Left hindlimb (tissue), 1 donor: ENCODE data around the gene COPZ2.
"Not testable (repeated sequence)": the region's sequence is repeated elsewhere in the genome, so short reads cannot be mapped to it uniquely, and the experiment has no call there.

Experiments used
- DNase-seq: peaks from one replicate; pipeline ENCODE4 v3.0.0-alpha.2; 2018

COPZ2 gene

GRCh38 chr17:48027322-48027981, 10.1 kb downstream of the COPZ2 start:
- no peak for DNase-seq

- peak; percentile 95 for DNase-seq
These were observed 10.9 kb downstream of the COPZ2 start for GRCh38 chr17:48026502-48027321.

DNA sequence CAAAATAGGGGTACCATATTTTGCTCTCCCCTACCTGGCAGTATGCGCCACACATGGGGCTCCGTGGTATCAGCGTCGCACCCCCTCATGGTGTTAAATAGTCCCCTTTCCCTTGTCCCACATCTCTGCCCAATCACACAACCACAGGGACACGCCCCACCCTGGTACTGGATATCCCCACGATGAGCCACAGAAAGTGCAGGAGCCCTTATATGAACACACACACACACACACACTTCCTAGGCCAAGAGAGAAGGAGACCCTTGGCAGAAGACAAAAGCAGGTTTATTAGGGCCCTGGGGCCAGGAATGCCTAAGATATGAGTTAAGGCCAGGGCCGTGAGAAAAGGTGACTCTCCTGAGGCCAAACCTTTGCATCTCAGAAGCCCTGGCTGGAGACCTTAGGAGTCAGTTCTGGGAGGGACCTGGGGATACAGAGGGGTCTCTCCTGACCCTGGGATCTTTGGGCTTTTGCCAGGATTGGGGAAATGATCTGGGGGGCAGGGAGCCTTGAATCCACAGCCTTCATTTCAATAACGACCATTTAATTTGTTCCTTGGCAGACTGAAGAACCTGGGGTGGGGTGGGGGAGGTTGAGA, 11.6 kb downstream of the COPZ2 start:
- no peak for DNase-seq

DNA sequence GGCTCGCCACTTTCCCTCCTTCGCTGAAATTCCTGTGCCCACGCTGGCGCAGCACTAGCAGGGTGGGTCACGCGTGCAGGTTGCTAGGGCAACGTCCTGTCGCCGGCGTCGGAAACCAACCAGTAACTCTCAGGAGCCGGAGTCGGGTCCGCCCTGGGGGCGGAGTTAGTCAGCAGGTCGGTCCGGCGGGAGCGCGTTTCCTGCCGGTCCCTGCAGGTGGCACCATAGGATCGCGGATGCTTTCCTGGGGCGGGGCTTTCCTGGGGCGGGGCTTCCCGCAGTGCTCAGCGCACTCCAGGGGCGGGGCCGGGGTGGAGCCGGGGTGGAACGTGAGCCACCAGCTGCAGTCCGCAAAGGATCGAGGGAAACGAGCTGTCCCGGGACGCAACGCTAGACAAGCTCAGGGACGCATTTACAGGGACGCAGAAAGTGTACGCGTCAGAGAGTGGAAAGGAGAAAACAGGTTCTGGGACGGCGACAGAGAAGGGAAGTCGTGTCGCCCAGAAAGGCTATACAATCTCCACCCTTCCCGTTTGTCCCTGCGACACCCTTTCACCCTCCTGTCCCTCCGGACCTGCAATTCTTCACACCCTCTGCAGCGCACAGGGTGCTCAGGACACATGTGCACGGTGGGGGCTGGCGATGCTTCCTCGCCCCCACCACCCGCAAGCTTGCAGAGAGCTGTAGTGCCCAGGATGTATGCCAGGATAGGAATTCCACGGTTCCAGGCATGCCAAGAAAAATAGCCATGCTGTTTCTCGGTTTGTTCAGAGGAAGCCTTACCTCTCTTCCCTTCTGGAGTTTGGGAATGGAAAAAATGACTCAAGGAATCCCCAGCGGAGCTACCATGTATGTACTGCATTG, 12.3 kb downstream of the COPZ2 start:
- DNase-seq, result peak; percentile 98

DNA sequence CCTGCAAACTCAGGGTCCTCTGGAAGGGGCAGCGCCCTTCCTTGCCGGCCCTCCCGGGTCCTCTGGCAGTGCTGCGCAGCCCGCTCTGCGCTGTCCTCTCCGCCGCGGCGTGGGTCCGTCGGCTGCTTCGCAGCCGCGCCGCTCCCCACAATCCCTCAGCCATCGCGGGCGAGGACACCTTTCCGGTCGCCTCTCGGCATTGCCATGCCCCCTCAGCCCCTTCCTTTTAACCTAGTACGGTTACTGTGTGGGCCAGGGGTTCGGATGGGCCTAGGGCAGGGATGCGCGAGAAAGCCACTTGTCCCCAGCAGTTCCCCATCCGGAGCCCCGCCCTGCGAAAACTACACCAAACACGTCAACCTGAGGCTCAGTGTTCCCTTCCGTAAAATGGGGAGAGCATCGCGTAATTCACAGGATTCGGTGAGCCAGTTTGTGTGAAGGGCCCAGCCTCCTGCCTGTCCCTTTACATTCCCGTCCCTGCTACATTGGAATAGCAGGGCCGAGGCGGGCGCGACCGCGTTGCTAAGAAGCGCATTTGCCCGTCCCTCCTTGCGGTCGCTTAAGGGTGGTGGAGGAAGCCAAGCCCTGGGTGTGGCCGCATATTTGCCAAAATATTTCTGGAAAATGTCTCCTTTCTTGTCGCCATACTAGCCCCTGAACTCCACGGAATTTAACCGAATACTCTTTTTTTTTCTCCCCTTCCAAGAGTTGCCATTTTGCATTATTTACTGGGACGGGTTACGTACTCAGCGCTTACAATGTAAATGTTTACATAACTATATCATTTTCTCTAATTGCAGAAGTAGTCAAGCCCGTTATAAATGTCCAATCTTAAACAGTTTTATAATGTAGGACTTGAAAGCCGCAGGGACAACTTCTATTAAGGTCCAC, 13.2 kb downstream of the COPZ2 start:
- peak; percentile 79 for DNase-seq

GRCh38 chr17:48023400-48024148, 14.0 kb downstream of the COPZ2 start:
- DNase-seq, result peak; percentile 90

- no peak for DNase-seq
These were observed 14.7 kb downstream of the COPZ2 start for GRCh38 chr17:48022901-48023300.

GRCh38 chr17:48021934-48022333, 15.7 kb downstream of the COPZ2 start:
- DNase-seq, result no peak

GRCh38 chr17:48017817-48018158, 19.8 kb downstream of the COPZ2 start:
- DNase-seq, result not testable (repeated sequence)

- no peak for DNase-seq
These were observed 21.5 kb downstream of the COPZ2 start for GRCh38 chr17:48016112-48016511.

DNA sequence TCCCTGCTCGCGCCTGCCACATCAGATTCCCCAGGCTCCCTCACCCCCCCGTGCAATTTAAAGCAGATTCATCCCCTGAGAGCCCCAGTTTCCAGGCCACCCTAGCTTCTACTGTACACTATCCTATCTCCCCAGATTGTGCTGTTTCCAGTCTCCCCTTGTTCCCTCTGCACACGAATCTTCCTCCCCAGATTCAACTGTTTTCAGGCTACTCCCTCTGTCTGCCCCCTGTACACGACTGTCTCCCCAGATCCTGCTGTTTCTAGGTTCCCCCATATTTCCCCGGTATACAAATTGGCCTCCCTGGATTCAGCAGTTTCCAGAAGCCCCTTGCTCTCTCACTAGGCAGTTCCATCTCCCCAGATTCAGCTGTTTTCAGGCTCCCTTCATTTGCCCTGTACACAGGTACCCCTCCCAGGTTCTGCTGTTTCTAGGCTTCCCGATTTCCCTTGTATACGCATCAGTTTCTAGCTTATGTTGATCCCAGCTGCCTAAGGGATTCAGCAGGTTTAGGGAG, 22.9 kb downstream of the COPZ2 start:
- no peak for DNase-seq

DNA sequence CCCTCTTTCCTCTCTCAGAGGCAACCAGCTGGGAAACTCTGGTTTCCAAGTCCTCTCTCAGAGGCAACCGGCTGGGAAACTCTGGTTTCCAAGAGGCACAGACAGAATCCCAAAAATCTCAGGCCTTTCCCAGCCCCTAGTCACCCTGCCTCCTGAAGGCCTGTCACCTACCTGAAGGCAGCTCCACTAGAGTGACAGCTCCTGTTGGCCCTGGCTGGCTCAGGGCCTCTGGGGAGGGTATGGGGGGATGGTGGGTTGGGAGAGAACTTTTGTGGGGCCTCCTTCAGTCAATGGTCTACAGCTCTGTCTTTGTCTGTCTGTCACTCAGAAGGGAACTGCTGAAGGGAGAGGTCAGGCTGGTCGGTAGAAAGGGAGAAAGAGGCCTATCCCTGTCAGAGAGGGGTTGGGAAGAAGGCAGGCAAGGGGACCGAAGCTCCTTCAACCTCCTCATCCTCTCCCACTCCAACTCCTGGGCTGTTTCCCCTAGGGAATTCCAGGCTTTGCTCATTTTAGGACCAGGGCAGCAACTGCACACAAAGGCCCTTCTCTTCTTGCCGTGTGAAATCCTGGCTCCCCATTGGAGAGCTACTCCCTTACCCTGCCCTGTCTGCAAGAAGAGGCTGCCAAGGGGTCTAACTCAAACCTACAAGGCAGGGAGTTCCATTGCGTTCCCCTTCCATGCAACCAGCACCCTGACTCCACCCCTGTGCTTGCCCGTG, 23.6 kb downstream of the COPZ2 start:
- DNase-seq, result no peak

- no peak for DNase-seq
These were observed 24.9 kb downstream of the COPZ2 start for GRCh38 chr17:48012654-48013053.

DNA sequence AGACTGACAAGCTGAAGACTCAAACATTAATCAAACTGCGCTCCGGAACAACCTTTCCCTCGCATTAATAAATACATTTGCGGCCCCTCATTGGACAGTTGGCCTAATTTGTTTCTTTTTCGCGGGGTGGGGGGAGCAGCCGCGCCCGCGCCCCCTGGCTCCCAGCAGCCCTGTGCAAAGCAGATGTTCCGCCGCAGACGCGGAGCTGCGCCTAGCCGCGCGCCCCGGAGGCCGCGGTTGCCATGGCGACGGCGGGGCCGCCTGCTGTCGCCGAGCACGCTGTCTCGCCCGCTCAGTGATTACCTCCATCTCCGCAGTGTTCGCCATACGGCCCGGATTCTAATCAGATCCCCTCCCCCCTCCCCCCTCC, 25.5 kb downstream of the COPZ2 start:
- DNase-seq, result no peak

GRCh38 chr17:48011405-48012150, 26.0 kb downstream of the COPZ2 start:
- DNase-seq, result no peak

GRCh38 chr17:48010193-48010592, 27.4 kb downstream of the COPZ2 start:
- DNase-seq, result no peak

DNA sequence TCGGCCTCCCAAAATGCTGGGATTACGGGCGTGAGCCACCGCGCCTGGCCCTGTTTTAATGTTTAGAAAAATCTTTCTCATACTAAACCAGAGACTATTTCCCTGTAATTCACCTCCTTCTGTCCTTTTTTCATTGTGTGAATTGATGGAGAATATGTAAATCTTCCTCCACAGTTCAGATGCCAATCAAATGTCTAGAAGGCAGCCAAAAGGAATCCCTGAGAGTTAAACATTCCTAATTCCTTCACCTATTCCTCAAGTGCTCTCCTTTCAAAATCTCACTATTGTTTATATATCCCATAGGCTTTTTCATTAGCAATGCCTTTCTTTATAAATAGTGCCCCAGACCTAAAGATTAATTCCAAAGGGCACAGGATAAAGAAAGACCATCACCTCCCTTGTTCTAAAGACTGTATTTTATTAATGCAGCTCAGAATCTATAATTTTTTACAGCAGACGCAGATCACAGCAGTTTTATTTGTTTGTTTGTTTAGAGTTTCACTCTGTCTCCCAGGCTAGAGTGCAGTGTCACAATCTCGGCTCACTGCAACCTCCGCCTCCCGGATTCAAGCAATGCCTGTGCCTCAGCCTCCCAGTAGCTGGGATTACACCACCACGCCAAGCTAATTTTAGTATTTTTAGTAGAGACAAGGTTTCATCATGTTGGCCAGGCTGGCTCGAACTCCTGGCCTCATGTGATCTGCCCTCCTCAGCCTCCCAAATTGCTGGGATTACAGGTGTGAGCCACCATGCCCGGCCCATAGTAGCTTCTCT, 30.5 kb downstream of the COPZ2 start:
- DNase-seq, result no peak

- DNase-seq, result no peak
These were observed 32.6 kb downstream of the COPZ2 start for GRCh38 chr17:48004983-48005382.
